Vagina (tissue), 2 donors: Measurements from ENCODE around the gene PWWP2B.

Experiments used
- POLR2A ChIP-seq, 2 donors: fragments of 450-650 bp; IDR thresholded peaks; one replicate each; pipeline ENCODE4 v1.6.1; 2017; ENCODE audit warnings: antibody characterized with exemption in 2 of 2, mild to moderate bottlenecking in 2 of 2, moderate library complexity in 2 of 2
- POLR2AphosphoS5 ChIP-seq, 2 donors: sonication (generic); formaldehyde crosslinking; IDR thresholded peaks; one replicate each; pipeline ENCODE4 v1.9.0; 2017; ENCODE audit warnings: antibody characterized with exemption in 2 of 2, mild to moderate bottlenecking in 2 of 2, low read depth in 1 of 2; ENCODE audit not compliant: insufficient read depth in 1 of 2
- TF ChIP-seq, protein P1 (sequence below), 3 experiments: fragments of 450-650 bp in 2 of 3; fragments of 200-600 bp in 1 of 3; sonication (generic) in 1 of 3; IDR thresholded peaks; one replicate each; pipeline ENCODE4 v1.5.1; 2017 to 2019; ENCODE audit warnings: antibody characterized with exemption in 3 of 3, mild to moderate bottlenecking in 2 of 3, moderate library complexity in 2 of 3

DNA sequence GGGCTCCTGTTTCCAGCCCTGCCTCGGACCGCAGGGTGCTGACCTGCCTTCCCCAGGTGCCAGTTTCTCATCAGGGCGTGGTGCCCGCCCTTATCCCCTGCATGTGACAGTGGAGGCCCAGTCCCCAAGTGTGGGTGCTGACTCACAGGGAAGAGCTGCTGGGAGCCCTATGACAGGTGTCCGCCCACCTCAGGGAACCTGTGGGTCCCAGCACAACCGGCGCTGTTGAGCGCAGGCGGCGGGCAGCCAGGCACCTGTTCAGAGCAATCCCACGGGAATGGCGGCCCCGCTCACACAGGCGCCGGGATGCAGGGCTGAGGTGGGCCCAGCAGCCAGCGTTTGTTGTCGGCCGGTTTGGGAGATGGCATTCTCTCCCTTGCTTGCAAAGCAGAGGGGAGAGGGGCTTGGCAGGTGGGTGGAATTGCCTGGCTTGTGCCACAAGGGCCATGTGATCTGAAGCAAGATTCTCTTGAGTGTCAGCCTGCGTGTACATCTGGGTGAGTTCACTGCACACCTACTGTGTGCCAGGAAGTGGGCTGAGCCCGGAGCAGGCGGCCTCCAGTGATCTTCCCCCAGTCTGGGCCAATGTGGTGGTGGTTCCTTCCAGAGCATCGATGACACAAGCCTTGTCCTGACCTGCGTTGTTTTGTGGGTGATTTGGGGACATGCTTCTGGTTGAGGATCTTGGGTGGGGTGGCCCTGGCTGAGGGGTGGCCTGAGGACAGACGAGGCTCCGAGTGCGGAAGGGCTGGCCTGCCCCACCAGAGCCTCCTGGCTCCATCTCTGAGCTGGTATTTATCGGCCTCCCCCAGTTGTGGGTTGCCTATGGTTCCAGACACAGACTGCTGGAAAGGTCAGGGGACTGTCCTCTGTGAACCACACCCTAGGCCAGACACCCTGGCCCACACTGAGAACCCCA lies 2.4 kb downstream of the PWWP2B start:
- TF ChIP-seq, protein P1, sequence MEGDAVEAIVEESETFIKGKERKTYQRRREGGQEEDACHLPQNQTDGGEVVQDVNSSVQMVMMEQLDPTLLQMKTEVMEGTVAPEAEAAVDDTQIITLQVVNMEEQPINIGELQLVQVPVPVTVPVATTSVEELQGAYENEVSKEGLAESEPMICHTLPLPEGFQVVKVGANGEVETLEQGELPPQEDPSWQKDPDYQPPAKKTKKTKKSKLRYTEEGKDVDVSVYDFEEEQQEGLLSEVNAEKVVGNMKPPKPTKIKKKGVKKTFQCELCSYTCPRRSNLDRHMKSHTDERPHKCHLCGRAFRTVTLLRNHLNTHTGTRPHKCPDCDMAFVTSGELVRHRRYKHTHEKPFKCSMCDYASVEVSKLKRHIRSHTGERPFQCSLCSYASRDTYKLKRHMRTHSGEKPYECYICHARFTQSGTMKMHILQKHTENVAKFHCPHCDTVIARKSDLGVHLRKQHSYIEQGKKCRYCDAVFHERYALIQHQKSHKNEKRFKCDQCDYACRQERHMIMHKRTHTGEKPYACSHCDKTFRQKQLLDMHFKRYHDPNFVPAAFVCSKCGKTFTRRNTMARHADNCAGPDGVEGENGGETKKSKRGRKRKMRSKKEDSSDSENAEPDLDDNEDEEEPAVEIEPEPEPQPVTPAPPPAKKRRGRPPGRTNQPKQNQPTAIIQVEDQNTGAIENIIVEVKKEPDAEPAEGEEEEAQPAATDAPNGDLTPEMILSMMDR (IDR thresholded peaks at IDR 0.05): no peak
- TF ChIP-seq POLR2A (IDR thresholded peaks at IDR 0.05) (no peak), POLR2AphosphoS5 (IDR thresholded peaks at IDR 0.05; ENCODE audit: insufficient read depth in 1 of 2, low read depth in 1 of 2) (no peak)
